Esophagus muscularis mucosa (tissue), 3 donors: ENCODE data around the gene SUN1.

Experiments used
- POLR2A ChIP-seq: fragments of 450-650 bp; IDR thresholded peaks from one replicate; pipeline ENCODE4 v1.6.1; 2017; ENCODE audit warnings: antibody characterized with exemption, moderate library complexity, mild to moderate bottlenecking, low read depth
- POLR2AphosphoS5 ChIP-seq, 2 donors: sonication (generic); formaldehyde crosslinking; IDR thresholded peaks; one replicate each; pipeline ENCODE4 v1.6.1; 2017; ENCODE audit warnings: antibody characterized with exemption in 2 of 2
- TF ChIP-seq, protein P1 (sequence below), 3 experiments: fragments of 200-600 bp in 2 of 3; fragments of 450-650 bp in 1 of 3; sonication (generic) in 2 of 3; IDR thresholded peaks; one replicate each; pipeline ENCODE4 v1.5.1; 2017 to 2019; ENCODE audit warnings: antibody characterized with exemption in 3 of 3, mild to moderate bottlenecking in 2 of 3, moderate library complexity in 1 of 3

DNA sequence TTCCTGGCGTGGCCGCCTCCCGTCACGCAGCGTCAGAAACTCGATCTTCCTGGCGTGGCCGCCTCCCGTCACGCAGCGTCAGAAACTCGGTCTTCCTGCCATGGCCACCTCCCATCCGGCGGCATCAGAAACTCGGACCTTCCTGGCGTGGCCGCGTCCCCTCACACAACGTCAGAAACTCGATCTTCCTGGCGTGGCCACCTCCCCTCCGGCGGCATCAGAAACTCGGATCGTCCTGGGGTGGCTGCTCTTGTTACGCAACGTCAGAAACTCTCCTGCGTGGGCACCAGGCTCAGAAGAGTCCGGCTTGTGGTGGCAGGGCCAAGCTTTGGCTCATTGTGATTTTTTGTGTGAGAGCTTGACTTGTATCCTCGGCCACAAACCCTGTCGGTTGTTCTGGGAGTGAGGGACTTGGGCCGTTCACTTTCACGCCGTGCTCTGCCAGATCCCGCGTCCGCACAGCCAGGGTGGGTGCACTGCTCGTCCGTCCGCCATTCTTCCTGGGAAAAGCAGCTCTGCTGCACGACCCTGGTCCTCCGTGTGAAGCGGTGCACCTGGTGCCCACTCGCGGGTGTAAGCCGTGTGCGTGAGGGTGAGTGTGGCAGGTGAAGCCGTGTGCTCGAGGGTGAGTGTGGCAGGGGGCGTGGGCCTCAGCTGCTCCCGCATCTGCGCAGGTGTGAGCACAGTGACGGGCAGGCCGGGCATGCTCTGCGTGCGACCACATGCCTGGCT is 49.4 kb upstream of the SUN1 start:
- TF ChIP-seq, protein P1, sequence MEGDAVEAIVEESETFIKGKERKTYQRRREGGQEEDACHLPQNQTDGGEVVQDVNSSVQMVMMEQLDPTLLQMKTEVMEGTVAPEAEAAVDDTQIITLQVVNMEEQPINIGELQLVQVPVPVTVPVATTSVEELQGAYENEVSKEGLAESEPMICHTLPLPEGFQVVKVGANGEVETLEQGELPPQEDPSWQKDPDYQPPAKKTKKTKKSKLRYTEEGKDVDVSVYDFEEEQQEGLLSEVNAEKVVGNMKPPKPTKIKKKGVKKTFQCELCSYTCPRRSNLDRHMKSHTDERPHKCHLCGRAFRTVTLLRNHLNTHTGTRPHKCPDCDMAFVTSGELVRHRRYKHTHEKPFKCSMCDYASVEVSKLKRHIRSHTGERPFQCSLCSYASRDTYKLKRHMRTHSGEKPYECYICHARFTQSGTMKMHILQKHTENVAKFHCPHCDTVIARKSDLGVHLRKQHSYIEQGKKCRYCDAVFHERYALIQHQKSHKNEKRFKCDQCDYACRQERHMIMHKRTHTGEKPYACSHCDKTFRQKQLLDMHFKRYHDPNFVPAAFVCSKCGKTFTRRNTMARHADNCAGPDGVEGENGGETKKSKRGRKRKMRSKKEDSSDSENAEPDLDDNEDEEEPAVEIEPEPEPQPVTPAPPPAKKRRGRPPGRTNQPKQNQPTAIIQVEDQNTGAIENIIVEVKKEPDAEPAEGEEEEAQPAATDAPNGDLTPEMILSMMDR (IDR thresholded peaks at IDR 0.05) = no peak
- TF ChIP-seq POLR2A (no peak), POLR2AphosphoS5 (IDR thresholded peaks at IDR 0.05) (no peak)
